PC-9 (cell line): ENCODE measurements around the gene CDH26. TPM values are rescaled to one million over a fixed set of nuclear protein-coding genes. Genes with fewer than 3 reads are reported as not detected.

Experiments
- BruUV-seq: library from RNA; stranded (reverse); fragments of 400-500 nt; replicated peaks from 2 replicates; lab custom pipeline; 2021; lab: Mats Ljungman, UMichigan
- CTCF ChIA-PET: fragments of 300-600 bp; sonication (Branson Sonifier 250); formaldehyde crosslinking; loops from one replicate; lab custom pipeline; 2022; ENCODE audit warnings: antibody characterized with exemption; lab: Charles Lee
- POLR2A ChIA-PET: fragments of 300-600 bp; sonication (Branson Sonifier 250); formaldehyde crosslinking; loops from one replicate; lab custom pipeline; 2022; ENCODE audit warnings: antibody characterized with exemption; ENCODE audit not compliant: unreplicated experiment; lab: Charles Lee
- DNase-seq, 2 experiments: peaks; one replicate each; pipeline versions ENCODE4 v3.0.0 to v3.0.0-alpha.2; 2015 to 2022; ENCODE audit warnings: mixed read lengths in 1 of 2
- H2AFZ ChIP-seq: fragments of 200-600 bp; sonication (generic); 2 replicates; pipeline ENCODE4 v1.8.1; 2017; ENCODE audit warnings: antibody characterized with exemption
- H3F3A ChIP-seq: fragments of 200-600 bp; sonication (generic); 2 replicates; pipeline ENCODE4 v1.8.1; 2017; ENCODE audit warnings: antibody characterized with exemption, mild to moderate bottlenecking, low read depth; ENCODE audit not compliant: insufficient read depth
- H3K27ac ChIP-seq: fragments of 200-600 bp; sonication (generic); 2 replicates; pipeline ENCODE4 v1.6.1; 2016; ENCODE audit warnings: mixed run types
- H3K27me3 ChIP-seq: fragments of 200-600 bp; sonication (generic); 2 replicates; pipeline ENCODE4 v1.6.1; 2016; ENCODE audit warnings: low read depth, mixed run types; ENCODE audit not compliant: insufficient read depth
- H3K36me3 ChIP-seq: fragments of 200-600 bp; sonication (generic); 2 replicates; pipeline ENCODE4 v1.6.1; 2016; ENCODE audit warnings: low read depth, mixed run types
- H3K4me1 ChIP-seq: fragments of 200-600 bp; sonication (generic); replicated peaks from 2 replicates; pipeline ENCODE4 v1.6.1; 2016; ENCODE audit warnings: mixed run types; ENCODE audit not compliant: insufficient read depth
- H3K4me2 ChIP-seq: fragments of 200-600 bp; sonication (generic); 2 replicates; pipeline ENCODE4 v1.6.1; 2017; ENCODE audit warnings: mixed run types
- H3K4me3 ChIP-seq: fragments of 200-600 bp; sonication (generic); 2 replicates; pipeline ENCODE4 v1.6.1; 2016; ENCODE audit warnings: mixed run types
- H3K79me2 ChIP-seq: fragments of 200-600 bp; sonication (generic); 2 replicates; pipeline ENCODE4 v1.6.1; 2017; ENCODE audit warnings: low read depth, mixed run types
- H3K9me2 ChIP-seq: fragments of 200-600 bp; sonication (generic); 2 replicates; pipeline ENCODE4 v1.8.1; 2017; ENCODE audit warnings: mild to moderate bottlenecking; ENCODE audit not compliant: insufficient read depth
- H3K9me3 ChIP-seq: fragments of 200-600 bp; sonication (generic); 2 replicates; pipeline ENCODE4 v1.8.1; 2016; ENCODE audit warnings: low read depth; ENCODE audit not compliant: insufficient read depth
- H4K20me1 ChIP-seq: fragments of 200-600 bp; sonication (generic); 2 replicates; pipeline ENCODE4 v1.8.1; 2017; ENCODE audit not compliant: insufficient read depth
- CTCF ChIP-seq: fragments of 200-600 bp; sonication (generic); conservative IDR thresholded peaks from 2 replicates; pipeline ENCODE4 v1.6.1; 2017; ENCODE audit warnings: mixed run types, antibody characterized with exemption, mild to moderate bottlenecking, moderate library complexity
- EZH2 ChIP-seq: fragments of 200-600 bp; sonication (generic); IDR thresholded peaks from 2 replicates; pipeline ENCODE4 v1.8.0; 2017; ENCODE audit warnings: antibody characterized with exemption, low read depth
- intact Hi-C: fragments of 100-400 bp; cut with micrococcal nuclease; formaldehyde crosslinking; loops from one replicate; pipeline ENCODE4 v1.10.0; 2022; ENCODE audit not compliant: unreplicated experiment
- total RNA-seq: library from RNA; stranded (reverse); gene quantifications from 2 replicates; pipeline ENCODE4 v1.2.3, GENCODE V29; 2021

Gene CDH26
- total RNA-seq, 1 experiment from 2014 or later = 1.1 TPM

- no peak for TF ChIP-seq EZH2
- TF ChIP-seq CTCF = no peak
- no peak overlapping the region for H3K27ac ChIP-seq
- no TSS peak for BruUV-seq
- no peaks in the 10 kb centered on the region for H3F3A ChIP-seq
- no peak overlapping the region for H2AFZ ChIP-seq
- intact Hi-C loops = loop anchor here (10.0 kb wide), 1 partner anchor 210 kb away; no protein-coding TSS in a partner anchor
- no peaks in the 10 kb centered on the region for H3K9me2 ChIP-seq
- no peaks in the 10 kb centered on the region for H3K27me3 ChIP-seq
- H3K79me2 ChIP-seq = no peaks in the 10 kb centered on the region
- no peaks in the 10 kb centered on the region for H4K20me1 ChIP-seq
- H3K36me3 ChIP-seq = no peaks in the 10 kb centered on the region
- no peak overlapping the region for H3K4me3 ChIP-seq
- DNase-seq = no peak
- H3K9me3 ChIP-seq = no peaks in the 10 kb centered on the region
- ChIA-PET POLR2A (no interaction called here), CTCF (no interaction called here)
- H3K4me2 ChIP-seq = no peak overlapping the region
- H3K4me1 ChIP-seq = no peaks in the 10 kb centered on the region
Observed at GRCh38 chr20:60054716-60055634, 96.8 kb downstream of the CDH26 start.

GRCh38 chr20:60055740-60056139 lies 97.5 kb downstream of the CDH26 start:
- POLR2A ChIA-PET = no interaction called here
- no peaks in the 10 kb centered on the region for H3K9me3 ChIP-seq
- BruUV-seq = no TSS peak
- no peaks in the 10 kb centered on the region for H3K27me3 ChIP-seq
- H2AFZ ChIP-seq = no peak overlapping the region
- H4K20me1 ChIP-seq = no peaks in the 10 kb centered on the region
- H3K36me3 ChIP-seq = no peaks in the 10 kb centered on the region
- H3K4me1 ChIP-seq = no peaks in the 10 kb centered on the region
- no peak overlapping the region for H3K27ac ChIP-seq
- no peak for DNase-seq
- CTCF ChIA-PET = no interaction called here
- H3K79me2 ChIP-seq = no peaks in the 10 kb centered on the region
- no peak for TF ChIP-seq CTCF
- no peak for TF ChIP-seq EZH2
- H3K9me2 ChIP-seq = no peaks in the 10 kb centered on the region
- H3K4me2 ChIP-seq = no peak overlapping the region
- no peaks in the 10 kb centered on the region for H3F3A ChIP-seq
- no peak overlapping the region for H3K4me3 ChIP-seq
- intact Hi-C loops = loop anchor here (2.0 to 10.0 kb wide), 3 partner anchors 211 to 1841 kb away; no protein-coding TSS in a partner anchor

- no peak for TF ChIP-seq CTCF
- no peak for TF ChIP-seq EZH2
- DNase-seq = no peak
- ChIA-PET CTCF (interaction anchor here (1.0 kb wide), 1 partner anchor 101 kb away, joined by 4 read pairs; no protein-coding TSS in a partner anchor), POLR2A (interaction anchor here (0.6 kb wide), 1 partner anchor 68 kb away, joined by 6 read pairs; no protein-coding TSS in a partner anchor)
- BruUV-seq = no TSS peak
- Histone ChIP-seq H3K4me3 (no peak overlapping the region), H3K27ac (no peak overlapping the region), H3K4me2 (no peak overlapping the region), H4K20me1 (no peaks in the 10 kb centered on the region), H3K9me2 (no peaks in the 10 kb centered on the region), H2AFZ (no peak overlapping the region), H3K4me1 (no peaks in the 10 kb centered on the region), H3K79me2 (no peaks in the 10 kb centered on the region), H3K27me3 (no peaks in the 10 kb centered on the region), H3K36me3 (no peaks in the 10 kb centered on the region), H3F3A (no peaks in the 10 kb centered on the region), H3K9me3 (no peaks in the 10 kb centered on the region)
- intact Hi-C loops = loop anchor here (1.0 to 10.0 kb wide), 4 partner anchors 207 to 1840 kb away; no protein-coding TSS in a partner anchor
Observed at GRCh38 chr20:60056407-60057122, 98.3 kb downstream of the CDH26 start.
